Adipocyte (in vitro differentiated cells): ENCODE data around the gene GSK3A.

Experiments
- DNase-seq: peaks from one replicate; pipeline ENCODE4 v3.0.0-alpha.2; 2015; ENCODE audit warnings: low read depth
- H3K27me3 ChIP-seq: replicated peaks from 2 replicates; pipeline ENCODE4 v1.7.0; 2013; ENCODE audit warnings: mild to moderate bottlenecking, low read length, moderate library complexity; ENCODE audit not compliant: control insufficient read depth, insufficient read depth
- H3K36me3 ChIP-seq: 2 replicates; pipeline ENCODE4 v1.7.0; 2013; ENCODE audit warnings: low read length, mild to moderate bottlenecking, moderate library complexity; ENCODE audit not compliant: control insufficient read depth, insufficient read depth, severe bottlenecking
- H3K4me1 ChIP-seq: 2 replicates; pipeline ENCODE4 v1.7.0; 2013; ENCODE audit warnings: mild to moderate bottlenecking, low read length, moderate library complexity; ENCODE audit not compliant: control insufficient read depth, insufficient read depth
- H3K4me3 ChIP-seq: 2 replicates; pipeline ENCODE4 v1.7.0; 2013; ENCODE audit warnings: mild to moderate bottlenecking, low read length, moderate library complexity
- H3K9ac ChIP-seq: 2 replicates; pipeline ENCODE4 v1.7.0; 2013; ENCODE audit warnings: mild to moderate bottlenecking, low read length, moderate library complexity
- H3K9me3 ChIP-seq: 2 replicates; pipeline ENCODE4 v1.7.0; 2013; ENCODE audit warnings: mild to moderate bottlenecking, low read length, moderate library complexity; ENCODE audit not compliant: control insufficient read depth

The GSK3A gene

GRCh38 chr19:42250183-42250665 is 7.8 kb upstream of the GSK3A start:
- Histone ChIP-seq H3K36me3 (peaks cover 7% of the 10 kb centered on the region), H3K4me1 (peaks cover 50% of the 10 kb centered on the region), H3K9me3 (no peaks in the 10 kb centered on the region), H3K4me3 (peak overlapping the region; percentile 66), H3K9ac (peak overlapping the region; percentile 62), H3K27me3 (no peaks in the 10 kb centered on the region)
- no peak for DNase-seq

GRCh38 chr19:42249769-42250168 is 7.4 kb upstream of the GSK3A start:
- DNase-seq: no peak
- H3K9me3 ChIP-seq: no peaks in the 10 kb centered on the region
- peak overlapping the region; percentile 62 for H3K9ac ChIP-seq
- peaks cover 53% of the 10 kb centered on the region for H3K4me1 ChIP-seq
- H3K27me3 ChIP-seq: no peaks in the 10 kb centered on the region
- no peak overlapping the region for H3K4me3 ChIP-seq
- H3K36me3 ChIP-seq: peaks cover 7% of the 10 kb centered on the region

GRCh38 chr19:42249149-42249750 is 6.8 kb upstream of the GSK3A start:
- Histone ChIP-seq H3K9ac (no peak overlapping the region), H3K4me1 (peaks cover 53% of the 10 kb centered on the region)
- DNase-seq: no peak

GRCh38 chr19:42248270-42249148 is 6.1 kb upstream of the GSK3A start:
- Histone ChIP-seq H3K4me3 (no peak overlapping the region), H3K36me3 (peaks cover 7% of the 10 kb centered on the region), H3K9me3 (no peaks in the 10 kb centered on the region), H3K9ac (no peak overlapping the region), H3K27me3 (no peaks in the 10 kb centered on the region), H3K4me1 (peaks cover 53% of the 10 kb centered on the region)
- no peak for DNase-seq

More at GRCh38 chr19:42249149-42249750, 6.8 kb upstream of the GSK3A start:
- Histone ChIP-seq H3K4me3 (no peak overlapping the region), H3K9me3 (no peaks in the 10 kb centered on the region), H3K36me3 (peaks cover 7% of the 10 kb centered on the region), H3K27me3 (no peaks in the 10 kb centered on the region)

- Histone ChIP-seq H3K9ac (no peak overlapping the region), H3K4me1 (peaks cover 50% of the 10 kb centered on the region), H3K36me3 (peaks cover 7% of the 10 kb centered on the region), H3K9me3 (no peaks in the 10 kb centered on the region), H3K27me3 (no peaks in the 10 kb centered on the region), H3K4me3 (no peak overlapping the region)
- no peak for DNase-seq
Measured at GRCh38 chr19:42247640-42248199, 5.3 kb upstream of the GSK3A start.

GRCh38 chr19:42246922-42247639 is 4.7 kb upstream of the GSK3A start:
- Histone ChIP-seq H3K27me3 (no peaks in the 10 kb centered on the region), H3K36me3 (peaks cover 7% of the 10 kb centered on the region), H3K4me1 (peaks cover 44% of the 10 kb centered on the region), H3K9ac (peak overlapping the region; percentile 45), H3K4me3 (no peak overlapping the region), H3K9me3 (no peaks in the 10 kb centered on the region)
- no peak for DNase-seq

GRCh38 chr19:42246143-42246921 is 3.9 kb upstream of the GSK3A start:
- no peaks in the 10 kb centered on the region for H3K9me3 ChIP-seq
- H3K4me1 ChIP-seq: peaks cover 40% of the 10 kb centered on the region
- no peak overlapping the region for H3K4me3 ChIP-seq
- peak; percentile 91 for DNase-seq
- H3K27me3 ChIP-seq: no peaks in the 10 kb centered on the region
- H3K9ac ChIP-seq: peak overlapping the region; percentile 45
- H3K36me3 ChIP-seq: peaks cover 7% of the 10 kb centered on the region

- no peak for DNase-seq
- peak overlapping the region; percentile 89 for H3K4me3 ChIP-seq
- no peaks in the 10 kb centered on the region for H3K27me3 ChIP-seq
- peaks cover 39% of the 10 kb centered on the region for H3K4me1 ChIP-seq
- H3K36me3 ChIP-seq: peaks cover 7% of the 10 kb centered on the region
- H3K9ac ChIP-seq: peak overlapping the region; percentile 93
- no peaks in the 10 kb centered on the region for H3K9me3 ChIP-seq
Measured at GRCh38 chr19:42245231-42245630, 2.8 kb upstream of the GSK3A start.

- Histone ChIP-seq H3K9ac (peak overlapping the region; percentile 93), H3K36me3 (peaks cover 7% of the 10 kb centered on the region), H3K4me1 (peaks cover 33% of the 10 kb centered on the region), H3K9me3 (no peaks in the 10 kb centered on the region), H3K4me3 (peak overlapping the region; percentile 89), H3K27me3 (no peaks in the 10 kb centered on the region)
- peak; percentile 97 for DNase-seq
Measured at GRCh38 chr19:42244347-42245220, 2.2 kb upstream of the GSK3A start.

- Histone ChIP-seq H3K27me3 (no peaks in the 10 kb centered on the region), H3K9ac (peak overlapping the region; percentile 92), H3K9me3 (no peaks in the 10 kb centered on the region), H3K4me3 (peak overlapping the region; percentile 89), H3K4me1 (peaks cover 30% of the 10 kb centered on the region), H3K36me3 (peaks cover 5% of the 10 kb centered on the region)
- peak; percentile 63 for DNase-seq
Measured at GRCh38 chr19:42242069-42242511, 312 bp downstream of the GSK3A start.
